Omental fat pad (tissue), 4 donors: ENCODE results near the gene DLL4. TPM values are rescaled to one million over a fixed set of nuclear protein-coding genes. Genes with fewer than 3 reads are reported as not detected.

ENCODE experiments used
- ATAC-seq: fragments of 150-250 bp; one replicate; pipeline ENCODE4 v1.9.1; 2016; ENCODE audit warnings: mild to moderate bottlenecking, moderate library complexity; ENCODE audit not compliant: low FRiP score
- DNase-seq: peaks from one replicate; pipeline ENCODE4 v3.0.0-alpha.2; 2019; ENCODE audit warnings: low spot score
- total RNA-seq, 4 donors: library from RNA; depleted of rRNA; stranded (reverse); fragments of >200 nt; gene quantifications; one replicate each; pipeline ENCODE4 v1.1.0, GENCODE V29; 2016
- TF ChIP-seq, protein P1 (sequence below), 3 donors: fragments of 450-650 bp; IDR thresholded peaks; one replicate each; pipeline ENCODE4 v1.5.1; 2016 to 2017; ENCODE audit warnings: antibody characterized with exemption in 3 of 3, mild to moderate bottlenecking in 3 of 3, moderate library complexity in 2 of 3

Gene DLL4
- total RNA-seq, 4 donors from 2014 or later: 5.8 to 27.6 (median 10.1) TPM

DNA sequence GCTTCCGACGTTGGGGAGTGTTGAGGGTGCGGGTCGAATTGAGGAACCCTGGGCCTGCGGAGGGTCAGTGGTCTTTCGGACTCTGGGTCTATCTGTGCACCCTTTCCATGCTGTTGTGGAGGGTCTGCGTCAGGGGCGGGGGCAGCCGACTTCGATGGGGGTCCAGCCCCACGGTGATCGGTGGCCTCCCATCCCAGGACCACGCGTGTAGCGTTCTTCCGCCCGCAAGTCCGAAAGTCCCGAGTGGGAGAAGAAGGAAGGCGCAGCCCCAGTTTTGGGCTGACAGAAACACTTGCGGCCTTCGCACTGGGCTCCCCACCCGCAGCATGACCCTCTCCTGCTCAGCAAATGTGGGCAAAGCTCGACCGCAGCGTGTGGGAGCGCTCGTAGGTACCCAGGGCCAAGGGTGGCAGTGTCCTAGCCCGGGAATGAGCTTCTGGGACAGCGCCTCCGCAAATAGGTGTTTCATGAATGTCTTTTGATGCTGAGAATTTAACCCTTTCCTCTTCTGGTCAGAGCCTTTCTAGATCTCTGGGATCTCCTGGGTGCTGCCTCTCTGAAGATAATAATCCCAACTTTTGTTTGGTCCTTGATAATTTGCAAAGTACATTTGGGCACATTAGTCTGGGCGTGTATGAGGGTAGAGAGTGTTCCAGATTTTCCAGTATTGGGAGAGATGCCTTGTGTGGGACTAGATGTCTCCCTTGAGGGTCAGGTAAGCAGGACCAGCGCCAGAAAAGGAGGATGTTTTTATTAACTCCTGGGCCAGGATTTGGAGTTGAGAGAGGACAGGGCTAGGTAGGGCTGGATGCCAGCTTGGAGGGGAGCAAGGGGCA, 2.3 kb upstream of the DLL4 start:
- ATAC-seq (no peak), DNase-seq (no peak)
- TF ChIP-seq, protein P1, sequence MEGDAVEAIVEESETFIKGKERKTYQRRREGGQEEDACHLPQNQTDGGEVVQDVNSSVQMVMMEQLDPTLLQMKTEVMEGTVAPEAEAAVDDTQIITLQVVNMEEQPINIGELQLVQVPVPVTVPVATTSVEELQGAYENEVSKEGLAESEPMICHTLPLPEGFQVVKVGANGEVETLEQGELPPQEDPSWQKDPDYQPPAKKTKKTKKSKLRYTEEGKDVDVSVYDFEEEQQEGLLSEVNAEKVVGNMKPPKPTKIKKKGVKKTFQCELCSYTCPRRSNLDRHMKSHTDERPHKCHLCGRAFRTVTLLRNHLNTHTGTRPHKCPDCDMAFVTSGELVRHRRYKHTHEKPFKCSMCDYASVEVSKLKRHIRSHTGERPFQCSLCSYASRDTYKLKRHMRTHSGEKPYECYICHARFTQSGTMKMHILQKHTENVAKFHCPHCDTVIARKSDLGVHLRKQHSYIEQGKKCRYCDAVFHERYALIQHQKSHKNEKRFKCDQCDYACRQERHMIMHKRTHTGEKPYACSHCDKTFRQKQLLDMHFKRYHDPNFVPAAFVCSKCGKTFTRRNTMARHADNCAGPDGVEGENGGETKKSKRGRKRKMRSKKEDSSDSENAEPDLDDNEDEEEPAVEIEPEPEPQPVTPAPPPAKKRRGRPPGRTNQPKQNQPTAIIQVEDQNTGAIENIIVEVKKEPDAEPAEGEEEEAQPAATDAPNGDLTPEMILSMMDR (IDR thresholded peaks at IDR 0.05): no peak

DNA sequence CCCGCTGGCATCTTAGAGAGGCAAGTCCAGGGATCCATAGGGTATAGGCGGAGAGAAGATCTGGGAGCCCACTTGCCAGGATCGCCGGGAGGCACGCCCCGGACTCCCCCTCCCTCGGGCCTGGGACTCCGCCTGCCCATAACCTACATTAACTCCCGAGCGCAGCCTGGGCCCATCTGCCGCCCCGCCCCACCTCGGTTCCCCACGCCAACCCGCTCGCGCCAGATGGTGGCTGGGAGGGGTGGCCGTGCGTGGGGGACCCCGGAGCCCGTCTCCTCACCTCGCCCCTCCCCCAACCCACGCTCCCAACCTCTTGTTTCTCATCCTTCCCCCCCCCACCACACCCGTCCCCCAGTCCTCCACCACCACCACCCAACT, 1.7 kb upstream of the DLL4 start:
- ATAC-seq (no peak), DNase-seq (no peak)
- TF ChIP-seq, protein P1 (IDR thresholded peaks at IDR 0.05): no peak

DNA sequence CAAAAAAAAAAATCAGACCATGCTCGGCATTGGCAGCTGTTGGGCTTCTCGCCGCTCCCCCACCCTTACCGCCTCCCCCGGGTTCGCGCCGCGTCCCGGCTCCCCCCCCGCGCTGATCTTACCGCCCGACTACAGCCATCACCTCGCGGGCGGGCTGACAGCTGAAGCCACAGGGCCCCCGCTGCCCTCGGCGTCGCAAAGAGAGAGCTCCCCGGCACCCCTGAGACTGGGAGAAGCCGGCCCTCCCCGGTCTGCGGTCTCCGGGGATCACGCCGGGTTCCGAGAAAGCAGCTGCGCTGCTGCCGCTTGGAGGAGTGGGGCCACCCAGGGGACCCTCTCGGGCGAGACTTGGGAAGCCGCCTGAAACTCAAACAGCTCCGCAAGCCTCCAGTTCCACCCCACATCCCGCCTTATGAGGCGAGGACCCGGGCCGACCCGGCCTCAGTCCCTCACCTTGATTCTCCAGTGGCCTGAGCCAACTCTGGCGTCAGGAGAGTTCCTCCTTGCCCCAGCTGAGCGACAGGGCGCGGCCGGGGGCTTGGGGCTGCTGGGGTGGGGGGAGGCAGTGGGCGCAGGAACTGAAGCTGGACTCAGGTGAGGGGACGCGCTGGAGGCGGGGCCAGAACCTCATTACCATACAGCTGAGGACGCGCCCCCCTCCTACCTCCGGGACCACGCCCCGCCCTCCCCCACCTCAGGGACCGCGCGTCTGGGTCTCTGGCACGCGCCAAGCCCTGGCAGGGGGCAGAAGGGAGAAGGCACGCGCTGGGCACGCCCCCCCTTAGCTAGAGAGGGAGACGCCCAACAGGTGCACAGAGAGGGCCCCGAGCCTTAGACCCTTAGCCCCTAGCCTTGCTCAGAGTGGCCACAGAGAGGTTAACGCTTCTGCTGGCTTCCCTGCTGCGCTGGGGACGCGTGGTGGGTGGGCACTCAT, 1.0 kb upstream of the DLL4 start:
- ATAC-seq: no peak
- DNase-seq: no peak
- TF ChIP-seq, protein P1 (IDR thresholded peaks at IDR 0.05): no peak

DNA sequence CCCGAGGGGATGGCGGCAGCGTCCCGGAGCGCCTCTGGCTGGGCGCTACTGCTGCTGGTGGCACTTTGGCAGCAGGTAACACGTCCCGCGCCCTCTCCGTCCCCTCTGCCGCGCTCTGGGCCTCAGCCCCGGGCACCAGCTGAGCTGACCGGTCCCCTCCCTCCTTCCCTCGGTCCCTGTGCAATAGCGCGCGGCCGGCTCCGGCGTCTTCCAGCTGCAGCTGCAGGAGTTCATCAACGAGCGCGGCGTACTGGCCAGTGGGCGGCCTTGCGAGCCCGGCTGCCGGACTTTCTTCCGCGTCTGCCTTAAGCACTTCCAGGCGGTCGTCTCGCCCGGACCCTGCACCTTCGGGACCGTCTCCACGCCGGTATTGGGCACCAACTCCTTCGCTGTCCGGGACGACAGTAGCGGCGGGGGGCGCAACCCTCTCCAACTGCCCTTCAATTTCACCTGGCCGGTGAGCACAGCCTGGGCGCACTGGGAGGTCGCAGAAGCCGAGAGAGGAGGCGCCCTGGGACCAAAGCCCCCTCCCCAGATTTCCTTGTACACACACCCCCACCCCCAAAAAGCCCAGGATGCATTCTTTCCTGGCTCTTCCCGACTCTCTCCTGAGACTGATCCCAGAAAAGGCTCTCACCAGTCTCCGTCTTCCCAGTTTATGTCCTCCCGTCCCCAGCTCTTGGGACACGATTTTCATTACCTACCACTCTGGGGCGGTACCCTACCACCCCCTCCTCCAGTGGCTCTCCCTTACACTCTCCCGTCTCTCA, 705 bp downstream of the DLL4 start:
- ATAC-seq: peak; percentile 27
- no peak for DNase-seq
- TF ChIP-seq, protein P1 (IDR thresholded peaks at IDR 0.05): no peak

DNA sequence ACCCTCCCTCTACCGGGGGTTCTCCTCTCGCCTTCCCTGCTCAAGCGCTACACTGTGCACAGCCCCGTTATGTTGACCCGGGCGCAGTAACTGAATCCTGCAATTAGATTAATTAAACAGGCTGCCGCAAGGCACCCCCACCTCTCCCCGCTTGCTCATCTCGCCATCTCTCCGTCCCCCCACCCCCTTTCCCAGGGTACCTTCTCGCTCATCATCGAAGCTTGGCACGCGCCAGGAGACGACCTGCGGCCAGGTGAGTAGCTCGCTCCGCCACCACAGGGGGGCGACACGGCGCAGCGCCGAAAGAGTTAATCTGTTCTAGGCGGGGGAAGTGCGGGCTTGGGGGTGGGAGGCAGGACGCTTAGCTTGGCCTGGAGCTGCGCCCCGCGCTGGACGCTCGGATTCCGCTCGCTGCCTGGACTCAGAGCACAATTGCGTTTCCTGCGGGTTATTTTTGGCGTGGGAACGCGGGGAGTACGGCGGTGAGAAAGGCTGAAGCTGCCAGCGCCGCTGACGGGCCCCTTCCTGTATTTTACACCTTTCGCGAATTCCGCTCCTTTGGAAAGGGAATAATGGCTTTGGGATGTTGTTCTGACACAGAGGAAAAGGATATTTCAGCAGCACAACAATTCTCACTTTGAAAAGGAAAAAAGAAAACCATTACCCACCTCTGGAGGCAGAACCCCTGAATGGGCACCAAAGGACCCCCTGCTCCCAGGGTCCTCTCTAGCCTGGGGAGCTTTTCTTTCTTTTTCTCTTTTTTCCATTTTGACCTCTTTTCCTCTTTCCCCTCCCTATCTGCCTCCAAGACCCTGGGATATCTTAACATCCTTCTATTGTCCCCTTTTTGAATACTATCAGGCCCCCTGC, 1.5 kb downstream of the DLL4 start:
- no peak for ATAC-seq
- TF ChIP-seq, protein P1 (IDR thresholded peaks at IDR 0.05): peak in 1 of 3 donors; percentile 33
- DNase-seq: no peak
